DND-41 (cell line): ENCODE measurements around the gene IDI1.

ENCODE experiments used
- ATAC-seq: fragments of 200-7000 bp; cut with Tn5 transposase; 3 replicates; pipeline ENCODE4 v1.9.1; 2021; ENCODE audit warnings: low read depth; ENCODE audit not compliant: insufficient read depth
- DNase-seq: peaks from one replicate; pipeline ENCODE4 v3.0.0-alpha.2; 2020
- H2AFZ ChIP-seq: 2 replicates; pipeline ENCODE4 v1.6.0; 2012; ENCODE audit warnings: low read depth, low read length
- H3K27ac ChIP-seq: 2 replicates; pipeline ENCODE4 v1.5.1; 2012; ENCODE audit warnings: low read length, inconsistent platforms
- H3K27me3 ChIP-seq: fragments of 200-600 bp; sonication (generic); 2 replicates; pipeline ENCODE4 v1.6.0; 2012; ENCODE audit warnings: low read length, mild to moderate bottlenecking, inconsistent platforms; ENCODE audit not compliant: insufficient read depth, poor library complexity
- H3K36me3 ChIP-seq: 2 replicates; pipeline ENCODE4 v1.5.1; 2012; ENCODE audit warnings: low read length, inconsistent platforms; ENCODE audit not compliant: insufficient read depth
- H3K4me1 ChIP-seq: 2 replicates; pipeline ENCODE4 v1.5.1; 2012; ENCODE audit warnings: mild to moderate bottlenecking, low read length; ENCODE audit not compliant: insufficient read depth
- H3K4me2 ChIP-seq: 2 replicates; pipeline ENCODE4 v1.6.0; 2012; ENCODE audit warnings: mild to moderate bottlenecking, moderate library complexity, low read length, inconsistent platforms; ENCODE audit not compliant: insufficient read depth
- H3K4me3 ChIP-seq, 2 experiments: fragments of 200-600 bp in 1 of 2; shearing (Covaris generic) in 1 of 2; 2 replicates each; pipeline ENCODE4 v1.5.1; 2012 to 2016; ENCODE audit warnings: inconsistent platforms in 2 of 2, low read length in 2 of 2, mild to moderate bottlenecking in 2 of 2, low read depth in 1 of 2, moderate library complexity in 1 of 2
- H3K79me2 ChIP-seq: 2 replicates; pipeline ENCODE4 v1.6.0; 2012; ENCODE audit warnings: low read length, inconsistent platforms; ENCODE audit not compliant: insufficient read depth
- H3K9ac ChIP-seq: 2 replicates; pipeline ENCODE4 v1.6.0; 2012; ENCODE audit warnings: low read depth, mild to moderate bottlenecking, inconsistent platforms, low read length, moderate library complexity
- H3K9me3 ChIP-seq: 2 replicates; pipeline ENCODE4 v1.5.1; 2012; ENCODE audit warnings: low read length, moderate library complexity, mild to moderate bottlenecking, inconsistent platforms; ENCODE audit not compliant: insufficient read depth, severe bottlenecking
- H4K20me1 ChIP-seq: 2 replicates; pipeline ENCODE4 v1.6.0; 2012; ENCODE audit warnings: low read length; ENCODE audit not compliant: insufficient read depth
- EZH2 ChIP-seq: IDR thresholded peaks from 3 replicates; pipeline ENCODE4 v1.6.1; 2012; ENCODE audit warnings: borderline replicate concordance, low read depth, mild to moderate bottlenecking, moderate library complexity, low read length, inconsistent platforms; ENCODE audit not compliant: severe bottlenecking
- TF ChIP-seq, protein P1 (sequence below): IDR thresholded peaks from 2 replicates; pipeline ENCODE4 v1.5.1; 2012; ENCODE audit warnings: borderline replicate concordance, low read length, moderate library complexity, mild to moderate bottlenecking; ENCODE audit not compliant: poor library complexity, severe bottlenecking; ENCODE audit errors: extremely low read depth

Gene IDI1

GRCh38 chr10:1085258-1085657, 36.3 kb upstream of the IDI1 start:
- no peaks in the 10 kb centered on the region for H3K4me1 ChIP-seq
- peaks cover 13% of the 10 kb centered on the region; the same call in 1 of the 2 replicates for H4K20me1 ChIP-seq
- H3K36me3 ChIP-seq = peaks cover 81% of the 10 kb centered on the region

DNA sequence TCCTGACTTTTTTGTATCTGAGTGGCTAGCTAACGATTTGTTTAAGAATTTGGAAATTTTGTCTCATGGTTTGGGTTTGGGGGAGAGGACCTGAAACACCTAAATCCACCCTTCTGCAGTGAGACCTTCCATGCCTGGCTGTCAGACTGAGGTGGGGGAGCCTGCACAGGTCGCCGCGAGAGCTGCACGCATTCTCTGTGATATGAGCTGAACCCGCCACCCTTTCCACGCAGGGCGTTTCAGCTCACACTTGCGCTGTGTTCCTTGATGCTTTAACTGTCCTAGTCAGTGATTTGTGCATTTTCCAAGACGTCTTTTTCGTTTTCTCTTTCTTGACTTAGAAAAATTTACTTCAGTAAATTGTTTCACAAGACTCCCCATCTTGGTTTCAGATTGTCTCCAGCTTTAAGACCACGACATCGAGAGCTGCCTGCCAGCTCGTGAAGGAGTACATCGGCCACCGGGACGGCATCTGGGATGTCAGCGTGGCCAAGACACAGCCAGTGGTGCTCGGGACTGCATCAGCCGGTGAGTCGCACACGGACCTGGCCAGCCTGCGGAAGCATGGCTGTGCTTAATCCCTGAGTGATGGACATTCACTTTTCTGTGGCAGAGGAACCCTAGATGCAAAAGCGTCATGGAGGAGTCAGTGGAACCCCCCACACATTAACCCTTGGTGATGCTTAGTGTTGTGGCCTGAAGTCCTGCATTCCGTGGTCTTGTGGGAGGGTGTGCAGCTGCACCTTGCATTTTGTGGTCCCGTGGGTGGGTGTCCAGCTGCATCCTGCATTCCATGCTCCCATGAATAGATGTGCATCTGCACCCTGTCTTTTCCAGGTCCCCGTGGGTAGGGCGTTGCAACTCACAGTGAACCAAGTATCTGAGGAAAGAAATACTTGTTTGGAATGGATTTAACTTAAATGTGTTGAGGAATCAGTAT, 35.4 kb upstream of the IDI1 start:
- no peaks in the 10 kb centered on the region for H3K4me1 ChIP-seq
- no peaks in the 10 kb centered on the region; the same call in 1 of the 2 replicates for H3K79me2 ChIP-seq
- no peak overlapping the region for H3K9ac ChIP-seq
- no peak overlapping the region for H3K4me2 ChIP-seq
- no peak for TF ChIP-seq EZH2
- TF ChIP-seq, protein P1, sequence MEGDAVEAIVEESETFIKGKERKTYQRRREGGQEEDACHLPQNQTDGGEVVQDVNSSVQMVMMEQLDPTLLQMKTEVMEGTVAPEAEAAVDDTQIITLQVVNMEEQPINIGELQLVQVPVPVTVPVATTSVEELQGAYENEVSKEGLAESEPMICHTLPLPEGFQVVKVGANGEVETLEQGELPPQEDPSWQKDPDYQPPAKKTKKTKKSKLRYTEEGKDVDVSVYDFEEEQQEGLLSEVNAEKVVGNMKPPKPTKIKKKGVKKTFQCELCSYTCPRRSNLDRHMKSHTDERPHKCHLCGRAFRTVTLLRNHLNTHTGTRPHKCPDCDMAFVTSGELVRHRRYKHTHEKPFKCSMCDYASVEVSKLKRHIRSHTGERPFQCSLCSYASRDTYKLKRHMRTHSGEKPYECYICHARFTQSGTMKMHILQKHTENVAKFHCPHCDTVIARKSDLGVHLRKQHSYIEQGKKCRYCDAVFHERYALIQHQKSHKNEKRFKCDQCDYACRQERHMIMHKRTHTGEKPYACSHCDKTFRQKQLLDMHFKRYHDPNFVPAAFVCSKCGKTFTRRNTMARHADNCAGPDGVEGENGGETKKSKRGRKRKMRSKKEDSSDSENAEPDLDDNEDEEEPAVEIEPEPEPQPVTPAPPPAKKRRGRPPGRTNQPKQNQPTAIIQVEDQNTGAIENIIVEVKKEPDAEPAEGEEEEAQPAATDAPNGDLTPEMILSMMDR = no peak
- H3K27me3 ChIP-seq = no peaks in the 10 kb centered on the region
- peaks cover 81% of the 10 kb centered on the region for H3K36me3 ChIP-seq
- peaks cover 9% of the 10 kb centered on the region; the same call in 1 of the 2 replicates for H4K20me1 ChIP-seq
- H3K4me3 ChIP-seq = no peak overlapping the region
- no peak overlapping the region for H3K27ac ChIP-seq
- H3K9me3 ChIP-seq = no peaks in the 10 kb centered on the region
- ATAC-seq (no peak), DNase-seq (no peak)
- H2AFZ ChIP-seq = no peak overlapping the region

More at GRCh38 chr10:1085258-1085657, 36.3 kb upstream of the IDI1 start:
- no peak overlapping the region for H3K4me2 ChIP-seq
- H2AFZ ChIP-seq = no peak overlapping the region
- no peak overlapping the region for H3K27ac ChIP-seq
- H3K79me2 ChIP-seq = peaks cover 2% of the 10 kb centered on the region
- H3K4me3 ChIP-seq = no peak overlapping the region
- ATAC-seq (no peak), DNase-seq (no peak)
- TF ChIP-seq, protein P1 = no peak
- TF ChIP-seq EZH2 = no peak
- no peaks in the 10 kb centered on the region for H3K27me3 ChIP-seq
- no peaks in the 10 kb centered on the region for H3K9me3 ChIP-seq
- no peak overlapping the region for H3K9ac ChIP-seq

DNA sequence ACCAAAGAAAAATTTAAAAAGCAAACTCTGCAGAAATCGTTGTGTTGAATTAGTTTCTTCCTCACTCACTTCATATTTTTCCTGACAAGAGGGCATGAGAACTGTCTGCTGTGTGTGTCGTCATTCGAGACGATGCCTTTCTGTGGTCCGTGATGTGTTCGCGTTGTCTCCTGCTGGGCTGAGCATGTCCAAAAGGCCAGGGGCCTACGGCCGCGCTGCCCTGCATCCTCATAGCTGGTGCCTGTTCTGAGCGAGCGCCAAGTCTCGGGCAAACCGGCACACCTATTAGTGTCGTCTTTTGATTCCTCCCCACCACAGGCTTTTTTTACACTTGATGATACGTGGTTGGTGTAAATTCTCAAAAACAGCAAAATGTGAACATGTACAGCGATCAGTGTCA, 34.7 kb upstream of the IDI1 start:
- H3K4me3 ChIP-seq = no peak overlapping the region
- no peak overlapping the region for H3K4me2 ChIP-seq
- no peak overlapping the region for H3K27ac ChIP-seq
- no peaks in the 10 kb centered on the region; the same call in 1 of the 2 replicates for H3K79me2 ChIP-seq
- H3K4me1 ChIP-seq = no peaks in the 10 kb centered on the region
- DNase-seq (no peak), ATAC-seq (no peak)
- H3K27me3 ChIP-seq = no peaks in the 10 kb centered on the region
- no peak overlapping the region for H3K9ac ChIP-seq
- no peak overlapping the region for H2AFZ ChIP-seq
- H3K9me3 ChIP-seq = no peaks in the 10 kb centered on the region
- peaks cover 3% of the 10 kb centered on the region; the same call in 1 of the 2 replicates for H4K20me1 ChIP-seq
- H3K36me3 ChIP-seq = peaks cover 80% of the 10 kb centered on the region
- no peak for TF ChIP-seq EZH2
- TF ChIP-seq, protein P1 = no peak
